GM12892 (cell line): ENCODE data around the gene SPEG.

ENCODE experiments used
- DNase-seq: peaks from one replicate; pipeline ENCODE4 v3.0.0; 2011; ENCODE audit not compliant: insufficient read length
- FAIRE-seq: peaks from 2 replicates; lab custom pipeline; 2011; peaks lifted over from hg19 to GRCh38; lab: Jason Lieb, UNC
- POLR2A ChIP-seq: IDR thresholded peaks from 2 replicates; pipeline ENCODE4 v1.6.1; 2011; ENCODE audit warnings: low read depth, low read length, control low read depth
- POLR2AphosphoS5 ChIP-seq: IDR thresholded peaks from 2 replicates; pipeline ENCODE4 v1.6.1; 2011; ENCODE audit warnings: low read depth, low read length, control low read depth
- TAF1 ChIP-seq: IDR thresholded peaks from 2 replicates; pipeline ENCODE4 v1.6.1; 2011; ENCODE audit warnings: low read depth, mild to moderate bottlenecking, control low read depth, low read length, borderline replicate concordance

Gene SPEG

DNA sequence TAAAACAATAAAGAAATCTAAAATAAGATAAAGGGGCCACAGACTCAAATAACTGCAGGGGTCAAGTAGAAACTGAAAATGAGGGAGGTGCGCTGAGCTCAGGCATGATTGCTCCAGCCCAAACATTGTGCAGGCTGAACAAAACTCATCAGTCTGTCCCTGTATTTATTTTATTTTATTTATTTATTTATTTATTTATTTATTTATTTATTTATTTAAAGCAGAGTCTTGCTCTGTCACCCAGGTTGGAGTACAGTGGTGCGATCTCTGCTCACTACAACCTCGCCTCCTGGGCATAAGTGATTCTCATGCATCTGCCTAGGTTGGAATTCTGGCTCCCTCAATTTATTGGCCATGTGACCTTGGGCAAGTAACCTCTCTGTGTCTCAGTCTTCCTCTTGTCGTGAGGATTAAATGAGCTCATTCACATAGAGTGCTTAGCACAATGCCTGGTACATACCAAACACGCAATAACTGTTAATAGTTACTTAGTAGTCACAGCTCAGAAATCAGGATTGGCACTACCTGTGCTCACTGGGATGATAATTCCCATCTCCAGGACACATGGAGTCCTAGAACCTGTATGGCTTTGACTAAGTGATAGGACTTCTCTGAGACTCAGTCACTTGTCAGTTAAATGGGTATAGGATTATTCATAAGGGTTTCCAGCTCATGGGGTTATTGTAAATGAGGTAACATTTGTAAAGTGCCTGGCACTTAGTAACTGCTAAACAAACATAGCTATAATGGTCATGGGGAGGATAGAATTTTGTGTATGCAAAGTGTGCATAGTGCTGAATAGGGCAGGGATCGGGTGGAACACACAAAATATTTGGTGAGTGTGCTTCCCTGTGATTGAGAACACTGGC, 6.0 kb downstream of the SPEG start:
- no peak for DNase-seq
- TF ChIP-seq POLR2AphosphoS5, result no peak
- TF ChIP-seq POLR2A, result no peak
- TF ChIP-seq TAF1, result no peak
- FAIRE-seq, result no peak

DNA sequence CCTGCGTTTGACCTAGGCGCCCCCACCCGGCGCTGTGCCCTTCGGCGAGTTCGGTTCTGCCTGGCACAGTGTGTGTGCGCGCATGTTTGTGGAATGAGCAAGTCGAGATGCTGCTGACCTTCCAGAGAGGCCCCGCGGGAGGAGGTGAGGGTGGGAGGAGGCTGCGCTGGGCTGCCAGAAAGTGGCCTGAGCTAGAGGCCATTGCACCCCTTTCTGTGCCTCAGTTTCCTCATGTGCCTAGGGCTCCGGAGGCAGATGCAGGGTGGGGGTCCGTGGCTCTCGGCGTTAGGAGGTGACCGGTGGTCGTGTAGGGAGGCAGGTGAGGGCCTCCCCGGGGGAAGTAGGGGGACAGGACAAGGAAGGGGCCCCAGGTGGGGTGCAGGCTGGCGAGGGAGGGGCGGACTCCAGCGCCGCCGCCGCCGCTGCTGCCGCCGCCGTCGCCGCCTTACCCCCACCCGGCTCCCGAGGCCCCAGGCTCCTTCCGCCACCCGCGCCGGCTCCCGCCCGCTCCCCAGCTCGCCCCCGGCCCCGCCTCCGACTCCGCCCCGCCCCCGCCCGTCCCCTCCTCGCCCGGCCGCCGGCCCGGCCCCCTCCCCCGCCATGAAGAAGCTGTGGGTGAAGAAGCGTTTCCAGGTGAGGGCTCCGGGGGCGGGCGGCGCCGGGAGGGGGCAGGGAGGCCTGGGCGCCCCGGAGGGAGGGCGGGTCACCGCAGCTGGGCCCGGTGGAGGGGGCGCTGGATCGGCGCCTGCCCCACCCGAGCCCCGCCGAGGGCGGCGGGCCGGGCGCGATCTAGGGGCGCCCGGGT, 7.0 kb downstream of the SPEG start:
- TF ChIP-seq POLR2A, result no peak
- TF ChIP-seq POLR2AphosphoS5, result no peak
- no peak for TF ChIP-seq TAF1
- DNase-seq (no peak), FAIRE-seq (no peak)

DNA sequence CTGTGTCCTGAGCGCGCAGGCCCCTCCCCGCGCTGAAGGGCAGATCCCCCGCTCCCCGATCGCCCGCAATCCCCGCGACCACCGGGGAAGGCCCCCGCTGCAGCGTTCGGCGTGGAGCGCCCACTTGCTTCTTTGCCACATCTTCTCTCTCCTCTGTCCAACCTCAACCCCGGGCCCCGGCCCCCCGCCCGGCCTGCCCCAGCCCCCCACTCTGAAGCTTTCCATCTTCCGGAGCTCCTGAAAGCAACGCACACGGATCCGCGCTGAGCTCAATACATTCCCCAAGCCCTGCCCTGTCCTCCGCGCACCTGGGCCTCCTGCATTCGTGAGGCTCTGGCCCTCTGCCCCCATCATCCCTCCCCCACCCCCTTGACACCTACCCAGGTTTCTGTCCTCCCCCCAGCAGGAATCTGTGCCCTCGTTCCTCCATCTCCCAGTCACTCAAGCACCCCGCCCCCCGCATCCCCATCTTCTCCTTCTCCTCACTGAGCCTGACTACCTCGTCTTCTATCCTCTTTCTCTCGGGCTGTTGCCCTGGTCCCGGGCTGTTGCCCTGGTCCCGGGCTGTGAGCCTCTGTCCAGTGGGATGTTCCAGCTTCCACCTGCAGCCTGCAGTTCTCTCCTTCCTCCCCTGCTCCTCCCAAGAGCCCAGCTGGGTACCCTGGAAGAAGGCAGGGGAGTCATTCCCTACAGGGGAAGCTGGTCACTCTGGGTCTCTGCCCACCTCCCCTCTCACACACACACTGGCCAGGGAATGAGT, 7.8 kb downstream of the SPEG start:
- DNase-seq (no peak), FAIRE-seq (no peak)
- TF ChIP-seq POLR2AphosphoS5 (no peak), POLR2A (no peak), TAF1 (no peak)

DNA sequence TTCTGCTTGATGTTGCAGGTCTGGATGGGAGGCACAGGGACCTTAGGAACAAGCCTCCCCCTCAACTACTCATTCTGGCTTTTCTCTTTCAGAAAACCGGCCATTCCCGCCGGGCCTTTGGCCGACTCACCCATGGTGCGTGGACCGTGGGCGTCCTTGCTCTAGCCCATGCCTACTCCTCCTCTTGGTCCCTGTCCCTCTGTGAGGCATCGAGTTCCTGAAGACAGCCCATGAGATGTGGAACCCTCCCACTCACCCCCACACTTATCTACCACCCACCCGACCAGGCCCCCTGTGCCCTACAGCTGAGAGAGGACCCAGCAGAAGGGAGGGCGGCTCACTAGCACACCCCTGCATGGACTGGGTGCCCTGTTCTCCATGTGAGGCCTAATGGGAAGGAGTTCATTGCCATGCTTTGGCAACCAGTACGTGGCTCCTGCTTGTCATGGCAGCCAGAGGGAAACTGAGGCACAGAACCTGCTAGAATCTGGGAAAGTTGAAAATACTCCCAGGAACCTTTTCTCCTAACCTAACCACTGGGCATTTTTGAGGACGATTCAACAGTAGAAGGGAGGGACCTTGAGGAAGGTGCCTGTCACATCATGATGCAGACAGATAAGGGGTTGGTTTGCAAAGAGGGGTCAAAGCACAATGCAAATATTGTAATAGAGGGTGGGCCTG, 8.5 kb downstream of the SPEG start:
- TF ChIP-seq TAF1, result no peak
- TF ChIP-seq POLR2A, result no peak
- TF ChIP-seq POLR2AphosphoS5, result no peak
- FAIRE-seq (no peak), DNase-seq (no peak)

DNA sequence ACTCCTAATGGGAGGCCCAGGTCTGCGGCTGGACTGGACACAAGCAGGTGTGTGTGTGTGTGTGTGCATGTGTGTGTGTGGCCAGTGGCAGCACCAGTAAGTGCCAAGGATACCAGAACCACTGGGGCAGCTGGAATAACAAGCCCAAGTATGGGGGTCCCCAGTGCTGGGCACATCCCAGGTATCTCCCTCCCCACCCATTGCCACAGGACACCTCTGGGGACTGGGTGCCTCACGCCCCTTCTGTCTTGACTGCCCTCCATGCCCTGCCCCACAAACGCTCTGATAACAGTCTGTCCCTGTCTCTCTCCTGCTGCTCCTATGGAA, 9.0 kb downstream of the SPEG start:
- TF ChIP-seq POLR2AphosphoS5, result no peak
- no peak for TF ChIP-seq TAF1
- no peak for TF ChIP-seq POLR2A
- FAIRE-seq, result no peak
- no peak for DNase-seq

DNA sequence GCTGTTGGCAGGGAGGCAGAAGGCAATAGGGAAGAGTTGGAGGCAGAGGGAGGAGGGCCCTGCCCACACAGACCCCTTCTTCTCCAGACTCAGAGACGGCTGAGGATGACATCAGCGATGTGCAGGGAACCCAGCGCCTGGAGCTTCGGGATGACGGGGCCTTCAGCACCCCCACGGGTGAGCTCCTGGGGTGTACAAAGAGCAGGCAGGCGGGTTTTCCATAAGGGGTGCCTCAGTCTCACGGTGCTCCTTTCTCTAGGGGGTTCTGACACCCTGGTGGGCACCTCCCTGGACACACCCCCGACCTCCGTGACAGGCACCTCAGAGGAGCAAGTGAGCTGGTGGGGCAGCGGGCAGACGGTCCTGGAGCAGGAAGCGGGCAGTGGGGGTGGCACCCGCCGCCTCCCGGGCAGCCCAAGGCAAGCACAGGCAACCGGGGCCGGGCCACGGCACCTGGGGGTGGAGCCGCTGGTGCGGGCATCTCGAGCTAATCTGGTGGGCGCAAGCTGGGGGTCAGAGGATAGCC, 10.0 kb downstream of the SPEG start:
- FAIRE-seq (no peak), DNase-seq (no peak)
- TF ChIP-seq POLR2A (no peak), TAF1 (no peak), POLR2AphosphoS5 (no peak)

DNA sequence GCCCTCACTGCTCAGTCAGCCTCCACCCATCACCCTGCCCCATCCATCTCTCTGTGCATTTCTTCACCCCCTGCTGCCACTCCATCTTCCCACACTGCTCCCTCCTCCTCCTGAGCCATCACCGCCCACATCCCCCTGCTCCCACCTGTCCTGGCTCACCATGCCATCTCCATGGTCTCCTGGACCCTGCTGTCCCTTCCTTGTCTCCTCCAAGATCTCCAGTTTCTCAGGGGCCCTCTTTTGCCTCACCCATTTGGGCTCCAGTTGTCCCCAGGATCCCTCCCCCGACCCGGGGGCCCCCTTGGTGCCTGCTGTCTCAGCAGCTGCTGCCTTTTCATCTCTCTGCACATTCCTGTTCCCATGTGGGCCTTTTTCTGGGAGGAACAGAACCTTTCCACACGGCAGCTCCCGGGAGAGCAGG, 10.6 kb downstream of the SPEG start:
- FAIRE-seq (no peak), DNase-seq (no peak)
- TF ChIP-seq TAF1 (no peak), POLR2A (no peak), POLR2AphosphoS5 (no peak)

DNA sequence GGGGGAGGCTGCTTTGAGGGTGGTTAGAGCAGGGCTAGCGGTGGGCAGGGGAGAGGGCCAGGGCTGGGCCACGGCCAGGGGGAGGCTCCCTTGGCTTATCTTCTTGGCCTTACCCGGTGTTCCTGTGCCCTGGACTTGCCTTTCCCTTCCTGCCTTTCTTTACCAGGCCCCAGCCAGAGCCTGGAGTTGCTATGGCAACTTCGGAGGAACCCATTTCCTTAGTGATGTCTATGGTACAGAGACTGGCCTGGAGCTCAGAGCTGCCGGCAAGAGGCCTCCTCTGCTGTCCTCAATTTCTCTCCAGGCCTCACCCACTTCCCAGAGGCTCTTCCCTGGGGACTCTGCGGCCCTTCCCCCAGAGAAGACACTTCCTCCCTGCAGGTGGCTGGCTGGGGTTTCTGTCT, 11.5 kb downstream of the SPEG start:
- FAIRE-seq, result no peak
- no peak for TF ChIP-seq TAF1
- TF ChIP-seq POLR2A, result no peak
- TF ChIP-seq POLR2AphosphoS5, result no peak
- no peak for DNase-seq

DNA sequence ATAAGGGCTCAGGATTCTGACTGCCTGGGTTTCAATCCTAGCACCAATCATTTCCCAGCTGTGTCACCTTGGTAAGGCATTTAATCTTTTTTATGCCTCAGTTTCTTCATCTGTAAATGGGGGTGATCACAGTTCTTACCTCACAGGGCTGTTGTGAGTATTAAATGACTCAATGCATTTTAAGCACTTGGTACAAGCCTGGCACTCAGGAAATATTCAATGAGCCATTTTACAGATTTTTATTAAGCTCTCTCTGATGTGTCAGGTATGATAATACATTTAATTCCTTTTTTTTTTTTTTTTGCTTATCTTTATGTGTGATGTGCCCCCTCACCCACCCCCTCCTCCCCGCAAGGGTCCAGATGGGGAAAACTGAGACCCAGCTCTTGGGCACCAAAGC, 12.0 kb downstream of the SPEG start:
- no peak for DNase-seq
- TF ChIP-seq POLR2AphosphoS5 (no peak), TAF1 (no peak), POLR2A (no peak)
- FAIRE-seq, result no peak

DNA sequence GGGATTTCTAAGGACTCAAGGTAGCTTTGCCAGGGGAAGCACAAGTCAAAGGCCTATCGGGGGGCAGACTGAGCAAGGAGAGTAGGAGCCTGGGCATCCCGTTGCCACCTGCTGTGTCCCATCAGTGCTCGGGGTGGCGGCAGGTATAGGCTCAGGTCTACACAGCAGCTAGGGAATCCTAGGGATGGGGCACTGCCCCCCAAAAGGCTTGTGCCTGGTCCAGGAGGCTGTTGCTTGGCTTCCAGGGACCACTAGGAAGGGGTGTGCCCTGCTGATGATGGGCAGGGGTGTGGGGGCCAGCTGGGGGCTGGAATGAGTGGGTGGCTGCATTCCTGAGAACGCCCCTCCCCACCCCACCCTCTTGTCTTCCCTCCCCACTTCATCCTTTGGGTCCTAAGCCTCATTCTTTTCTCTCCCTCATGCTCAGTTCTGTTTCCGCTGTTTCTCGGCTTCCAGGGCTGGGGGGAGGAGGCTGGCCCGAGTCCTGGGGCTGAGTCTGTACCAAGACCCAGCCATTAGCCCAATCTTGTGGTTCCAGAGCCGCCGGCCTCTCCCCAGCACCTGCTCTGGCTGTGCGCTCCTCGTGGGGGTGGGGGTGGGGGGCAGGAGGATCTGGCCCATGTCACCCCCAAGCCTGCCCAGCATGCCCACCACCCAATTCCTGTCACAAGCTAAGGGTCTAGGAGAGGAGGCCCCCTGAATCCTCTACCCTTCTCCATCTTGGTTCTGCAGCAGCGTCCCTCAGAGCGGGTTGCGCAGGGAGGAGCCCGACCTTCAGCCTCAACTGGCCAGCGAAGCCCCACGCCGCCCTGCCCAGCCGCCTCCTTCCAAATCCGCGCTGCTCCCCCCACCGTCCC, 12.8 kb downstream of the SPEG start:
- DNase-seq (no peak), FAIRE-seq (no peak)
- TF ChIP-seq POLR2AphosphoS5 (no peak), TAF1 (no peak), POLR2A (no peak)
